ENCODE measurements around the gene PCBD1.
"Not testable (repeated sequence)": the region's sequence is repeated elsewhere in the genome, so short reads cannot be mapped to it uniquely, and the experiment has no call there.

Gene PCBD1

GRCh38 chr10:70920519-70920918, 32.2 kb upstream of the PCBD1 start:
- no peaks in the 10 kb centered on the region for H3K36me3 ChIP-seq (ENCODE audit: control insufficient read depth, insufficient read depth, low read length)
- H2AK5ac ChIP-seq (ENCODE audit: low read length) = no peak overlapping the region
- H3K27ac ChIP-seq (ENCODE audit: low read depth, low read length) = no peak overlapping the region
- WGBS (ENCODE audit: extremely low coverage, insufficient coverage, low lambda C conversion rate) = no CpG with 5 or more reads among the region's 4 CpGs
- no peak overlapping the region for H2BK15ac ChIP-seq (replicated peaks; ENCODE audit: low read depth)
- no peak overlapping the region for H3K18ac ChIP-seq (ENCODE audit: low read length)
- H3K27me3 ChIP-seq (ENCODE audit: insufficient read depth, low read length, poor library complexity) = no peaks in the 10 kb centered on the region
- no peaks in the 10 kb centered on the region for H3K4me1 ChIP-seq (ENCODE audit: control insufficient read depth, low read depth, low read length)
- no peaks in the 10 kb centered on the region for H3K79me1 ChIP-seq (ENCODE audit: low read length)
- no peak overlapping the region for H4K5ac ChIP-seq (ENCODE audit: low read length)
- no peaks in the 10 kb centered on the region for H3K79me2 ChIP-seq (ENCODE audit: control insufficient read depth, insufficient read depth, low read length)
- H3K4me2 ChIP-seq (ENCODE audit: low read length) = no peak overlapping the region
- no peak overlapping the region for H3K4ac ChIP-seq (ENCODE audit: low read depth, low read length)
- H2BK5ac ChIP-seq (ENCODE audit: low read length) = no peak overlapping the region
- no peak overlapping the region for H3K56ac ChIP-seq (ENCODE audit: low read length)
- no peak overlapping the region for H3K23ac ChIP-seq (ENCODE audit: low read length)
- no peak overlapping the region for H3K9ac ChIP-seq (ENCODE audit: low read length)
- no peak overlapping the region for H3K4me3 ChIP-seq (ENCODE audit: low read length)
- no peak overlapping the region for H2BK120ac ChIP-seq (ENCODE audit: low read depth, low read length)
- no peak for DNase-seq
- no peak overlapping the region for H4K8ac ChIP-seq (ENCODE audit: low read depth, low read length)

GRCh38 chr10:70919906-70920305, 31.5 kb upstream of the PCBD1 start:
- H3K18ac ChIP-seq (ENCODE audit: low read length); DNase-seq; H3K79me1 ChIP-seq (ENCODE audit: low read length); H2BK15ac ChIP-seq (replicated peaks; ENCODE audit: low read depth); H3K27ac ChIP-seq (ENCODE audit: low read depth, low read length); H3K36me3 ChIP-seq (ENCODE audit: control insufficient read depth, insufficient read depth, low read length); H3K4ac ChIP-seq (ENCODE audit: low read depth, low read length); H3K9ac ChIP-seq (ENCODE audit: low read length); H4K5ac ChIP-seq (ENCODE audit: low read length); H4K8ac ChIP-seq (ENCODE audit: low read depth, low read length); H2AK5ac ChIP-seq (ENCODE audit: low read length); H2BK120ac ChIP-seq (ENCODE audit: low read depth, low read length); H2BK5ac ChIP-seq (ENCODE audit: low read length); H3K4me1 ChIP-seq (ENCODE audit: control insufficient read depth, low read depth, low read length); H3K23ac ChIP-seq (ENCODE audit: low read length); H3K56ac ChIP-seq (ENCODE audit: low read length); H3K27me3 ChIP-seq (ENCODE audit: insufficient read depth, low read length, poor library complexity); H3K79me2 ChIP-seq (ENCODE audit: control insufficient read depth, insufficient read depth, low read length); H3K4me3 ChIP-seq (ENCODE audit: low read length); H3K4me2 ChIP-seq (ENCODE audit: low read length): not testable (repeated sequence)
- no CpG with 5 or more reads among the region's 10 CpGs for WGBS (ENCODE audit: extremely low coverage, insufficient coverage, low lambda C conversion rate)

- Histone ChIP-seq H3K4me3 (ENCODE audit: low read length) (no peak overlapping the region), H3K27ac (ENCODE audit: low read depth, low read length) (no peak overlapping the region), H3K23ac (ENCODE audit: low read length) (no peak overlapping the region), H3K79me2 (ENCODE audit: control insufficient read depth, insufficient read depth, low read length) (no peaks in the 10 kb centered on the region), H3K4ac (ENCODE audit: low read depth, low read length) (no peak overlapping the region), H2AK5ac (ENCODE audit: low read length) (no peak overlapping the region), H2BK120ac (ENCODE audit: low read depth, low read length) (no peak overlapping the region), H3K27me3 (ENCODE audit: insufficient read depth, low read length, poor library complexity) (no peaks in the 10 kb centered on the region), H3K18ac (ENCODE audit: low read length) (no peak overlapping the region), H3K79me1 (ENCODE audit: low read length) (no peaks in the 10 kb centered on the region), H4K5ac (ENCODE audit: low read length) (no peak overlapping the region), H3K4me1 (ENCODE audit: control insufficient read depth, low read depth, low read length) (no peaks in the 10 kb centered on the region), H3K56ac (ENCODE audit: low read length) (no peak overlapping the region), H2BK15ac (replicated peaks; ENCODE audit: low read depth) (no peak overlapping the region), H4K8ac (ENCODE audit: low read depth, low read length) (no peak overlapping the region), H2BK5ac (ENCODE audit: low read length) (no peak overlapping the region), H3K9ac (ENCODE audit: low read length) (no peak overlapping the region), H3K4me2 (ENCODE audit: low read length) (no peak overlapping the region), H3K36me3 (ENCODE audit: control insufficient read depth, insufficient read depth, low read length) (no peaks in the 10 kb centered on the region)
- no peak for DNase-seq
- WGBS (ENCODE audit: extremely low coverage, insufficient coverage, low lambda C conversion rate) = no CpG with 5 or more reads among the region's 22 CpGs
Observed at GRCh38 chr10:70918851-70919530, 30.6 kb upstream of the PCBD1 start.

- no CpG with 5 or more reads among the region's 10 CpGs for WGBS (ENCODE audit: extremely low coverage, insufficient coverage, low lambda C conversion rate)
- no peaks in the 10 kb centered on the region for H3K27me3 ChIP-seq (ENCODE audit: insufficient read depth, low read length, poor library complexity)
Observed at GRCh38 chr10:70917635-70918034, 29.3 kb upstream of the PCBD1 start.

GRCh38 chr10:70917226-70917625, 28.9 kb upstream of the PCBD1 start:
- H3K79me1 ChIP-seq (ENCODE audit: low read length) = no peaks in the 10 kb centered on the region
- no peak overlapping the region for H4K5ac ChIP-seq (ENCODE audit: low read length)
- WGBS (ENCODE audit: extremely low coverage, insufficient coverage, low lambda C conversion rate) = no CpG with 5 or more reads among the region's 5 CpGs
- H2AK5ac ChIP-seq (ENCODE audit: low read length) = no peak overlapping the region
- no peak overlapping the region for H3K27ac ChIP-seq (ENCODE audit: low read depth, low read length)
- no peak overlapping the region for H3K56ac ChIP-seq (ENCODE audit: low read length)
- no peak overlapping the region for H4K8ac ChIP-seq (ENCODE audit: low read depth, low read length)
- H3K27me3 ChIP-seq (ENCODE audit: insufficient read depth, low read length, poor library complexity) = no peaks in the 10 kb centered on the region
- no peaks in the 10 kb centered on the region for H3K36me3 ChIP-seq (ENCODE audit: control insufficient read depth, insufficient read depth, low read length)
- no peak overlapping the region for H3K4me3 ChIP-seq (ENCODE audit: low read length)
- H3K79me2 ChIP-seq (ENCODE audit: control insufficient read depth, insufficient read depth, low read length) = no peaks in the 10 kb centered on the region
- no peak for DNase-seq
- no peak overlapping the region for H2BK15ac ChIP-seq (replicated peaks; ENCODE audit: low read depth)
- no peak overlapping the region for H2BK5ac ChIP-seq (ENCODE audit: low read length)
- H3K23ac ChIP-seq (ENCODE audit: low read length) = no peak overlapping the region
- H2BK120ac ChIP-seq (ENCODE audit: low read depth, low read length) = no peak overlapping the region
- H3K4me2 ChIP-seq (ENCODE audit: low read length) = no peak overlapping the region
- no peaks in the 10 kb centered on the region for H3K4me1 ChIP-seq (ENCODE audit: control insufficient read depth, low read depth, low read length)
- no peak overlapping the region for H3K9ac ChIP-seq (ENCODE audit: low read length)
- H3K4ac ChIP-seq (ENCODE audit: low read depth, low read length) = no peak overlapping the region
- H3K18ac ChIP-seq (ENCODE audit: low read length) = no peak overlapping the region

More at GRCh38 chr10:70917635-70918034, 29.3 kb upstream of the PCBD1 start:
- no peaks in the 10 kb centered on the region for H3K79me1 ChIP-seq (ENCODE audit: low read length)
- no peak overlapping the region for H2BK15ac ChIP-seq (replicated peaks; ENCODE audit: low read depth)
- no peak overlapping the region for H3K4ac ChIP-seq (ENCODE audit: low read depth, low read length)
- no peak overlapping the region for H3K27ac ChIP-seq (ENCODE audit: low read depth, low read length)
- H3K4me1 ChIP-seq (ENCODE audit: control insufficient read depth, low read depth, low read length) = no peaks in the 10 kb centered on the region
- H3K56ac ChIP-seq (ENCODE audit: low read length) = no peak overlapping the region
- no peak overlapping the region for H3K4me3 ChIP-seq (ENCODE audit: low read length)
- no peak overlapping the region for H2BK120ac ChIP-seq (ENCODE audit: low read depth, low read length)
- H3K23ac ChIP-seq (ENCODE audit: low read length) = no peak overlapping the region
- no peak overlapping the region for H4K5ac ChIP-seq (ENCODE audit: low read length)
- H2AK5ac ChIP-seq (ENCODE audit: low read length) = no peak overlapping the region
- no peak overlapping the region for H4K8ac ChIP-seq (ENCODE audit: low read depth, low read length)
- no peak overlapping the region for H3K9ac ChIP-seq (ENCODE audit: low read length)
- no peak overlapping the region for H3K18ac ChIP-seq (ENCODE audit: low read length)
- no peaks in the 10 kb centered on the region for H3K79me2 ChIP-seq (ENCODE audit: control insufficient read depth, insufficient read depth, low read length)
- H3K4me2 ChIP-seq (ENCODE audit: low read length) = no peak overlapping the region
- no peak for DNase-seq
- no peak overlapping the region for H2BK5ac ChIP-seq (ENCODE audit: low read length)
- H3K36me3 ChIP-seq (ENCODE audit: control insufficient read depth, insufficient read depth, low read length) = no peaks in the 10 kb centered on the region

- H4K8ac ChIP-seq (ENCODE audit: low read depth, low read length) = no peak overlapping the region
- no peak overlapping the region for H3K4ac ChIP-seq (ENCODE audit: low read depth, low read length)
- no peak overlapping the region for H2BK5ac ChIP-seq (ENCODE audit: low read length)
- no peaks in the 10 kb centered on the region for H3K79me1 ChIP-seq (ENCODE audit: low read length)
- H4K5ac ChIP-seq (ENCODE audit: low read length) = no peak overlapping the region
- H3K79me2 ChIP-seq (ENCODE audit: control insufficient read depth, insufficient read depth, low read length) = no peaks in the 10 kb centered on the region
- H3K4me3 ChIP-seq (ENCODE audit: low read length) = no peak overlapping the region
- no peak overlapping the region for H3K4me2 ChIP-seq (ENCODE audit: low read length)
- no peak overlapping the region for H3K18ac ChIP-seq (ENCODE audit: low read length)
- no peak overlapping the region for H3K27ac ChIP-seq (ENCODE audit: low read depth, low read length)
- no peak overlapping the region for H2AK5ac ChIP-seq (ENCODE audit: low read length)
- H3K36me3 ChIP-seq (ENCODE audit: control insufficient read depth, insufficient read depth, low read length) = no peaks in the 10 kb centered on the region
- no peak overlapping the region for H3K23ac ChIP-seq (ENCODE audit: low read length)
- H2BK120ac ChIP-seq (ENCODE audit: low read depth, low read length) = no peak overlapping the region
- DNase-seq = no peak
- no peak overlapping the region for H3K56ac ChIP-seq (ENCODE audit: low read length)
- no peaks in the 10 kb centered on the region for H3K27me3 ChIP-seq (ENCODE audit: insufficient read depth, low read length, poor library complexity)
- no peaks in the 10 kb centered on the region for H3K4me1 ChIP-seq (ENCODE audit: control insufficient read depth, low read depth, low read length)
- no peak overlapping the region for H2BK15ac ChIP-seq (replicated peaks; ENCODE audit: low read depth)
- H3K9ac ChIP-seq (ENCODE audit: low read length) = no peak overlapping the region
- no CpG with 5 or more reads among the region's 6 CpGs for WGBS (ENCODE audit: extremely low coverage, insufficient coverage, low lambda C conversion rate)
Observed at GRCh38 chr10:70916241-70916640, 27.9 kb upstream of the PCBD1 start.

Measured in mesendoderm (in vitro differentiated cells).